HepG2 (cell line): ENCODE measurements around the gene TTC9. TPM values are rescaled to one million over a fixed set of nuclear protein-coding genes. Genes with fewer than 3 reads are reported as not detected.

Experiments
- ATAC-seq: fragments of 200-7000 bp; cut with Tn5 transposase; 3 replicates; pipeline ENCODE4 v1.9.1; 2020; ENCODE audit warnings: mild to moderate bottlenecking, moderate library complexity
- BruUV-seq: library from RNA; stranded (reverse); fragments of 400-500 nt; replicated peaks from 2 replicates; lab custom pipeline; 2021; lab: Mats Ljungman, UMichigan
- CTCF ChIA-PET: fragments of 300-600 bp; formaldehyde crosslinking; extraction: SDS; loops from one replicate; lab custom pipeline; 2021; ENCODE audit warnings: low total read pairs, inconsistent platforms, low intra/inter-chr PET ratio; lab: Yijun Ruan, JAX
- POLR2A ChIA-PET: fragments of 350-600 bp; sonication (Branson Sonifier 250); formaldehyde crosslinking; loops from one replicate; lab custom pipeline; 2020; ENCODE audit warnings: antibody characterized with exemption, inconsistent platforms; lab: Yijun Ruan, JAX
- DNase-seq: peaks from one replicate; pipeline ENCODE4 v3.0.0-alpha.2; 2015; ENCODE audit warnings: low spot score
- FAIRE-seq: peaks from 3 replicates; lab custom pipeline; 2011; peaks lifted over from hg19 to GRCh38; lab: Jason Lieb, UNC
- H2AFZ ChIP-seq: one replicate; pipeline ENCODE4 v1.6.1; 2011; ENCODE audit warnings: low read length, inconsistent platforms
- H3K27ac ChIP-seq: fragments of 300-600 bp; 3 replicates; pipeline ENCODE4 v1.8.0; 2011; ENCODE audit warnings: mixed run types, mild to moderate bottlenecking, mixed read lengths, low read length, inconsistent platforms; ENCODE audit not compliant: insufficient read depth; ENCODE audit errors: extremely low read length
- H3K27me3 ChIP-seq, 2 experiments: fragments of 200-600 bp in 1 of 2; 2 replicates in 1 of 2; 3 replicates in 1 of 2; pipeline versions ENCODE4 v1.6.0 to v1.8.0; 2011; ENCODE audit warnings: low read length in 2 of 2, mild to moderate bottlenecking in 2 of 2, moderate library complexity in 2 of 2, inconsistent platforms in 1 of 2; ENCODE audit not compliant: insufficient read depth in 2 of 2, control insufficient read depth in 1 of 2
- H3K36me3 ChIP-seq, 2 experiments: fragments of 200-600 bp in 1 of 2; replicated peaks in 1 of 2; 2 replicates in 1 of 2; 3 replicates in 1 of 2; pipeline versions ENCODE4 v1.5.1 to v1.8.0; 2011; ENCODE audit warnings: low read length in 2 of 2, inconsistent platforms in 1 of 2; ENCODE audit not compliant: insufficient read depth in 2 of 2, control insufficient read depth in 1 of 2
- H3K4me1 ChIP-seq: 2 replicates; pipeline ENCODE4 v1.5.1; 2012; ENCODE audit warnings: low read length, inconsistent platforms; ENCODE audit not compliant: insufficient read depth
- H3K4me2 ChIP-seq: 2 replicates; pipeline ENCODE4 v1.6.0; 2011; ENCODE audit warnings: low read depth, low read length, inconsistent platforms
- H3K4me3 ChIP-seq, 3 experiments: fragments of 200-600 bp in 1 of 3; sonication (generic), shearing (Covaris generic) in 1 of 3; replicated peaks in 1 of 3; 2 replicates each; pipeline ENCODE4 v1.5.1; 2011 to 2016; ENCODE audit warnings: low read length in 3 of 3, inconsistent platforms in 2 of 3, low read depth in 2 of 3, mild to moderate bottlenecking in 2 of 3, control low read depth in 1 of 3, mixed read lengths in 1 of 3; ENCODE audit not compliant: insufficient read depth in 1 of 3
- H3K79me2 ChIP-seq: one replicate; pipeline ENCODE4 v1.6.1; 2011; ENCODE audit warnings: low read length, inconsistent platforms; ENCODE audit not compliant: insufficient read depth
- H3K9ac ChIP-seq: 2 replicates; pipeline ENCODE4 v1.6.0; 2011; ENCODE audit warnings: mild to moderate bottlenecking, low read depth, low read length, inconsistent platforms; ENCODE audit not compliant: insufficient read depth
- H3K9me3 ChIP-seq: 2 replicates; pipeline ENCODE4 v1.5.1; 2012; ENCODE audit warnings: mild to moderate bottlenecking, low read length
- H4K20me1 ChIP-seq: 2 replicates; pipeline ENCODE4 v1.6.0; 2011; ENCODE audit warnings: inconsistent platforms, mild to moderate bottlenecking, low read length, moderate library complexity; ENCODE audit not compliant: insufficient read depth
- ATF1 ChIP-seq: IDR thresholded peaks from 2 replicates; pipeline ENCODE4 v1.6.1; 2016; ENCODE audit warnings: mild to moderate bottlenecking, control low read depth
- CEBPB ChIP-seq: IDR thresholded peaks from 2 replicates; pipeline ENCODE4 v1.6.1; 2011; ENCODE audit warnings: low read depth, low read length, improper control_type of control experiment, borderline replicate concordance
- CEBPG ChIP-seq: IDR thresholded peaks from 2 replicates; pipeline ENCODE4 v1.6.1; 2016
- HOXA7 ChIP-seq: sonication (generic); formaldehyde crosslinking; IDR thresholded peaks from 2 replicates; pipeline ENCODE4 v1.8.1; 2022; ENCODE audit warnings: mild to moderate bottlenecking, missing genetic modification reagents, moderate library complexity
- KAT8 ChIP-seq: IDR thresholded peaks from 2 replicates; pipeline ENCODE4 v1.6.1; 2016; ENCODE audit warnings: missing genetic modification reagents, missing compliant biosample characterization
- KDM1A ChIP-seq: IDR thresholded peaks from 2 replicates; pipeline ENCODE4 v1.6.1; 2016; ENCODE audit warnings: missing compliant biosample characterization
- SPEN ChIP-seq: sonication (generic); formaldehyde crosslinking; IDR thresholded peaks from 2 replicates; pipeline ENCODE4 v1.5.1; 2020; ENCODE audit warnings: low read depth, mild to moderate bottlenecking, missing genetic modification reagents
- ZBTB44 ChIP-seq: sonication (generic); formaldehyde crosslinking; IDR thresholded peaks from 2 replicates; pipeline ENCODE4 v1.4.0; 2020; ENCODE audit warnings: missing genetic modification reagents
- ZKSCAN1 ChIP-seq: fragments of 150-350 bp; IDR thresholded peaks from 2 replicates; pipeline ENCODE4 v1.6.1; 2014; ENCODE audit warnings: low read length
- ZNF234 ChIP-seq: sonication (generic); formaldehyde crosslinking; conservative IDR thresholded peaks from 2 replicates; pipeline ENCODE4 v1.5.1; 2020; ENCODE audit warnings: mild to moderate bottlenecking, missing genetic modification reagents
- ZNF616 ChIP-seq: sonication (generic); formaldehyde crosslinking; IDR thresholded peaks from 2 replicates; pipeline ENCODE4 v1.5.0; 2020; ENCODE audit warnings: low read depth, mild to moderate bottlenecking, missing genetic modification reagents
- ZNF772 ChIP-seq: sonication (generic); formaldehyde crosslinking; IDR thresholded peaks from 2 replicates; pipeline ENCODE4 v1.5.0; 2020; ENCODE audit warnings: mild to moderate bottlenecking, missing genetic modification reagents
- ZSCAN20 ChIP-seq: sonication (generic); formaldehyde crosslinking; IDR thresholded peaks from 2 replicates; pipeline ENCODE4 v1.4.0; 2020; ENCODE audit warnings: missing genetic modification reagents, mild to moderate bottlenecking, borderline replicate concordance
- WGBS: methylation state at CpG from one replicate; pipeline ENCODE4 v1.1.6; 2017; ENCODE audit warnings: low lambda C conversion rate; 5-methylcytosine and 5-hydroxymethylcytosine counted together
- in situ Hi-C: cut with HindIII; loops from 2 replicates; pipeline ENCODE4 v1.10.0; 2017; ENCODE audit warnings: low pct_unique_long_range_greater_than_20kb; ENCODE audit not compliant: extremely low pct_ligation_motif_present
- intact Hi-C: fragments of 100-400 bp; cut with micrococcal nuclease; formaldehyde crosslinking; loops from one replicate; pipeline ENCODE4 v1.10.0; 2022; ENCODE audit not compliant: unreplicated experiment
- polyA plus RNA-seq, 8 experiments: library from polyadenylated mRNA; depleted of rRNA in 3 of 8; stranded (reverse) in 7 of 8; unstranded in 1 of 8; fragments of >200 nt; fragmentation: Illumina TruSeq in 4 of 8; extraction: Trizol in 4 of 8; gene quantifications; 2 replicates each; pipeline versions ENCODE4 v1.2.1 to v1.2.3, GENCODE V29; 2011 to 2016; ENCODE audit warnings: low read depth in 4 of 8, missing spikeins in 1 of 8, mixed read lengths in 1 of 8; ENCODE audit not compliant: insufficient read depth in 1 of 8
- total RNA-seq, 5 experiments: library from RNA; depleted of rRNA; stranded (reverse); fragments of >200 nt; fragmentation: Illumina TruSeq; extraction: Trizol; gene quantifications; 2 replicates each; pipeline ENCODE4 v1.2.3, GENCODE V29; 2016; ENCODE audit warnings: low read depth in 1 of 5
- TF ChIP-seq, protein P1 (sequence below): fragments of 450-650 bp; IDR thresholded peaks from 2 replicates; pipeline ENCODE4 v1.6.1; 2016
- TF ChIP-seq, protein P2 (sequence below): sonication (generic); formaldehyde crosslinking; IDR thresholded peaks from 2 replicates; pipeline ENCODE4 v1.4.0; 2020; ENCODE audit warnings: missing genetic modification reagents
- TF ChIP-seq, protein P3 (sequence below): sonication (generic); formaldehyde crosslinking; IDR thresholded peaks from 2 replicates; pipeline ENCODE4 v1.4.0; 2020; ENCODE audit warnings: mild to moderate bottlenecking, missing genetic modification reagents, borderline replicate concordance

The TTC9 gene
- total and polyA plus RNA-seq, 2 of the 13 experiments (the other 11 are each of a cell fraction or from before 2014, with no cell fraction given): 0.13 to 0.30 TPM

- TF ChIP-seq, protein P1, sequence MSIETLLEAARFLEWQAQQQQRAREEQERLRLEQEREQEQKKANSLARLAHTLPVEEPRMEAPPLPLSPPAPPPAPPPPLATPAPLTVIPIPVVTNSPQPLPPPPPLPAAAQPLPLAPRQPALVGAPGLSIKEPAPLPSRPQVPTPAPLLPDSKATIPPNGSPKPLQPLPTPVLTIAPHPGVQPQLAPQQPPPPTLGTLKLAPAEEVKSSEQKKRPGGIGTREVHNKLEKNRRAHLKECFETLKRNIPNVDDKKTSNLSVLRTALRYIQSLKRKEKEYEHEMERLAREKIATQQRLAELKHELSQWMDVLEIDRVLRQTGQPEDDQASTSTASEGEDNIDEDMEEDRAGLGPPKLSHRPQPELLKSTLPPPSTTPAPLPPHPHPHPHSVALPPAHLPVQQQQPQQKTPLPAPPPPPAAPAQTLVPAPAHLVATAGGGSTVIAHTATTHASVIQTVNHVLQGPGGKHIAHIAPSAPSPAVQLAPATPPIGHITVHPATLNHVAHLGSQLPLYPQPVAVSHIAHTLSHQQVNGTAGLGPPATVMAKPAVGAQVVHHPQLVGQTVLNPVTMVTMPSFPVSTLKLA: no peak
- no peak for TF ChIP-seq ZKSCAN1
- TF ChIP-seq ZSCAN20: no peak
- no peak for TF ChIP-seq ZNF234 (CRISPR knock-in tag)
- no peak for TF ChIP-seq CEBPG (CRISPR knock-in tag)
- TF ChIP-seq SPEN (CRISPR knock-in tag): no peak
- no peak for TF ChIP-seq ATF1 (CRISPR knock-in tag)
- no peak for TF ChIP-seq ZBTB44
- no peak for TF ChIP-seq KAT8 (CRISPR knock-in tag)
Observed at GRCh38 chr14:70680748-70681147, 39.0 kb downstream of the TTC9 start (continued).

DNA sequence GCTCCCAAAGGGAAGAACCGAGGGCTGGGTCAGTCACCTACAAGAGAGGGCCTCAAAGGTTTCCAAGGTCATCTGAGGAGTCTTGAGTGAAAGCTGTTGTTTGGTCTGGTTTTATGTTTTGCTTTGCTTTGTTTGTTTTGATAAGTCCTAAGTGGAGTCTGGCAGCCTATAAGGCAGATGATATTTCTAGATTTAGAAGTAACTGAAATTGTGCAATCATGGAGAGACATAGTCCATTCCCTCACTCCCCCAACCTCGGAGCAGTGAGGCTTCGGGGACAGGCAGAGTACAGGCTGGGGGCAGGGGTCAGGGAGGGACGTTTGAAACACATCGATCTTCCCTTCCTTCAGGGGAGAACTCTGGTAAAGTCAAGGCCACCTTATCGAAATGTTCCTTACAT lies 42.3 kb downstream of the TTC9 start:
- 3% methylated on average over 6 of the region's 6 CpGs for WGBS
- Histone ChIP-seq H4K20me1 (no peaks in the 10 kb centered on the region), H3K9me3 (no peaks in the 10 kb centered on the region), H3K4me1 (peaks cover 8% of the 10 kb centered on the region; the same call in 1 of the 2 replicates), H3K27ac (no peak overlapping the region), H3K9ac (no peak overlapping the region), H3K79me2 (no peaks in the 10 kb centered on the region), H3K27me3 (no peaks in the 10 kb centered on the region; a peak in 1 of 5 replicates), H3K4me2 (no peak overlapping the region), H2AFZ (no peak overlapping the region), H3K4me3 (no peak overlapping the region), H3K36me3 (no peaks in the 10 kb centered on the region)
- DNase-seq (no peak), ATAC-seq (peak; percentile 35; the same call in 1 of the 3 replicates), FAIRE-seq (no peak)
- no TSS peak for BruUV-seq
- CTCF ChIA-PET: no interaction called here
- in situ Hi-C loops: no loop called here
- POLR2A ChIA-PET: no interaction called here
- intact Hi-C loops: no loop called here
- TF ChIP-seq CEBPB (peak; percentile 85), ZNF772 (CRISPR knock-in tag) (no peak), ZNF616 (no peak), KDM1A (CRISPR knock-in tag) (no peak), HOXA7 (CRISPR knock-in tag) (no peak)
- TF ChIP-seq, protein P2, sequence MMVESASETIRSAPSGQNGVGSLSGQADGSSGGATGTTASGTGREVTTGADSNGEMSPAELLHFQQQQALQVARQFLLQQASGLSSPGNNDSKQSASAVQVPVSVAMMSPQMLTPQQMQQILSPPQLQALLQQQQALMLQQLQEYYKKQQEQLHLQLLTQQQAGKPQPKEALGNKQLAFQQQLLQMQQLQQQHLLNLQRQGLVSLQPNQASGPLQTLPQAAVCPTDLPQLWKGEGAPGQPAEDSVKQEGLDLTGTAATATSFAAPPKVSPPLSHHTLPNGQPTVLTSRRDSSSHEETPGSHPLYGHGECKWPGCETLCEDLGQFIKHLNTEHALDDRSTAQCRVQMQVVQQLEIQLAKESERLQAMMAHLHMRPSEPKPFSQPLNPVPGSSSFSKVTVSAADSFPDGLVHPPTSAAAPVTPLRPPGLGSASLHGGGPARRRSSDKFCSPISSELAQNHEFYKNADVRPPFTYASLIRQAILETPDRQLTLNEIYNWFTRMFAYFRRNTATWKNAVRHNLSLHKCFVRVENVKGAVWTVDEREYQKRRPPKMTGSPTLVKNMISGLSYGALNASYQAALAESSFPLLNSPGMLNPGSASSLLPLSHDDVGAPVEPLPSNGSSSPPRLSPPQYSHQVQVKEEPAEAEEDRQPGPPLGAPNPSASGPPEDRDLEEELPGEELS (CRISPR knock-in tag): no peak
- TF ChIP-seq, protein P3, sequence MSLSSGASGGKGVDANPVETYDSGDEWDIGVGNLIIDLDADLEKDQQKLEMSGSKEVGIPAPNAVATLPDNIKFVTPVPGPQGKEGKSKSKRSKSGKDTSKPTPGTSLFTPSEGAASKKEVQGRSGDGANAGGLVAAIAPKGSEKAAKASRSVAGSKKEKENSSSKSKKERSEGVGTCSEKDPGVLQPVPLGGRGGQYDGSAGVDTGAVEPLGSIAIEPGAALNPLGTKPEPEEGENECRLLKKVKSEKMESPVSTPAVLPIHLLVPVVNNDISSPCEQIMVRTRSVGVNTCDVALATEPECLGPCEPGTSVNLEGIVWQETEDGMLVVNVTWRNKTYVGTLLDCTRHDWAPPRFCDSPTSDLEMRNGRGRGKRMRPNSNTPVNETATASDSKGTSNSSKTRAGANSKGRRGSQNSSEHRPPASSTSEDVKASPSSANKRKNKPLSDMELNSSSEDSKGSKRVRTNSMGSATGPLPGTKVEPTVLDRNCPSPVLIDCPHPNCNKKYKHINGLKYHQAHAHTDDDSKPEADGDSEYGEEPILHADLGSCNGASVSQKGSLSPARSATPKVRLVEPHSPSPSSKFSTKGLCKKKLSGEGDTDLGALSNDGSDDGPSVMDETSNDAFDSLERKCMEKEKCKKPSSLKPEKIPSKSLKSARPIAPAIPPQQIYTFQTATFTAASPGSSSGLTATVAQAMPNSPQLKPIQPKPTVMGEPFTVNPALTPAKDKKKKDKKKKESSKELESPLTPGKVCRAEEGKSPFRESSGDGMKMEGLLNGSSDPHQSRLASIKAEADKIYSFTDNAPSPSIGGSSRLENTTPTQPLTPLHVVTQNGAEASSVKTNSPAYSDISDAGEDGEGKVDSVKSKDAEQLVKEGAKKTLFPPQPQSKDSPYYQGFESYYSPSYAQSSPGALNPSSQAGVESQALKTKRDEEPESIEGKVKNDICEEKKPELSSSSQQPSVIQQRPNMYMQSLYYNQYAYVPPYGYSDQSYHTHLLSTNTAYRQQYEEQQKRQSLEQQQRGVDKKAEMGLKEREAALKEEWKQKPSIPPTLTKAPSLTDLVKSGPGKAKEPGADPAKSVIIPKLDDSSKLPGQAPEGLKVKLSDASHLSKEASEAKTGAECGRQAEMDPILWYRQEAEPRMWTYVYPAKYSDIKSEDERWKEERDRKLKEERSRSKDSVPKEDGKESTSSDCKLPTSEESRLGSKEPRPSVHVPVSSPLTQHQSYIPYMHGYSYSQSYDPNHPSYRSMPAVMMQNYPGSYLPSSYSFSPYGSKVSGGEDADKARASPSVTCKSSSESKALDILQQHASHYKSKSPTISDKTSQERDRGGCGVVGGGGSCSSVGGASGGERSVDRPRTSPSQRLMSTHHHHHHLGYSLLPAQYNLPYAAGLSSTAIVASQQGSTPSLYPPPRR: no peak
